Osteocyte (in vitro differentiated cells): ENCODE measurements around the gene ATP6V0A4. TPM values are rescaled to one million over a fixed set of nuclear protein-coding genes. Genes with fewer than 3 reads are reported as not detected.

ENCODE experiments used
- DNase-seq: peaks from one replicate; pipeline ENCODE4 v3.0.0; 2021; ENCODE audit warnings: mixed read lengths; ENCODE audit not compliant: unreplicated experiment; ENCODE audit errors: extremely low spot score
- H3K27ac Mint-ChIP-seq: one replicate; pipeline ENCODE4 v1.8.0; 2021; ENCODE audit warnings: mild to moderate bottlenecking, mixed read lengths; ENCODE audit not compliant: unreplicated experiment
- H3K27me3 Mint-ChIP-seq: one replicate; pipeline ENCODE4 v1.8.0; 2021; ENCODE audit warnings: mixed read lengths; ENCODE audit not compliant: unreplicated experiment
- H3K36me3 Mint-ChIP-seq: one replicate; pipeline ENCODE4 v1.8.0; 2021; ENCODE audit warnings: mixed read lengths; ENCODE audit not compliant: unreplicated experiment
- H3K4me1 Mint-ChIP-seq: one replicate; pipeline ENCODE4 v1.8.0; 2021; ENCODE audit warnings: mixed read lengths; ENCODE audit not compliant: unreplicated experiment
- H3K4me3 Mint-ChIP-seq: one replicate; pipeline ENCODE4 v1.8.0; 2021; ENCODE audit warnings: mild to moderate bottlenecking, moderate library complexity, mixed read lengths; ENCODE audit not compliant: unreplicated experiment
- H3K9me3 Mint-ChIP-seq: one replicate; pipeline ENCODE4 v1.8.0; 2021; ENCODE audit warnings: mixed read lengths; ENCODE audit not compliant: unreplicated experiment
- CTCF ChIP-seq: fragments of 200-600 bp; sonication (generic); IDR thresholded peaks from 2 replicates; pipeline ENCODE4 v1.5.0; 2021; ENCODE audit warnings: antibody characterized with exemption, mild to moderate bottlenecking, moderate library complexity
- total RNA-seq: library from RNA; stranded (reverse); gene quantifications from 2 replicates; pipeline ENCODE4 v1.2.1, GENCODE V29; 2021

Gene ATP6V0A4
- total RNA-seq, 1 donor from 2014 or later: 0.64 TPM

GRCh38 chr7:138796038-138796615 lies 1.9 kb downstream of the ATP6V0A4 start:
- no peak for DNase-seq
- no peak for TF ChIP-seq CTCF
- Mint-ChIP-seq H3K27me3 (peaks cover 40% of the 10 kb centered on the region), H3K9me3 (no peaks in the 10 kb centered on the region), H3K36me3 (no peaks in the 10 kb centered on the region), H3K4me1 (no peaks in the 10 kb centered on the region), H3K4me3 (no peak overlapping the region), H3K27ac (no peak overlapping the region)

- H3K27me3 Mint-ChIP-seq: peaks cover 3% of the 10 kb centered on the region
- no peak for DNase-seq
- peak overlapping the region; percentile 84 for H3K27ac Mint-ChIP-seq
- H3K36me3 Mint-ChIP-seq: peaks cover 4% of the 10 kb centered on the region
- TF ChIP-seq CTCF: no peak
- H3K9me3 Mint-ChIP-seq: peaks cover 5% of the 10 kb centered on the region
- no peak overlapping the region for H3K4me3 Mint-ChIP-seq
- H3K4me1 Mint-ChIP-seq: peaks cover 33% of the 10 kb centered on the region
These were observed 12.2 kb downstream of the ATP6V0A4 start for GRCh38 chr7:138785587-138786437.

GRCh38 chr7:138784692-138785091 lies 13.3 kb downstream of the ATP6V0A4 start:
- peaks cover 2% of the 10 kb centered on the region for H3K27me3 Mint-ChIP-seq
- DNase-seq: no peak
- no peak overlapping the region for H3K4me3 Mint-ChIP-seq
- peaks cover 4% of the 10 kb centered on the region for H3K36me3 Mint-ChIP-seq
- TF ChIP-seq CTCF: no peak
- H3K4me1 Mint-ChIP-seq: peaks cover 30% of the 10 kb centered on the region
- H3K9me3 Mint-ChIP-seq: peaks cover 5% of the 10 kb centered on the region
- H3K27ac Mint-ChIP-seq: peak overlapping the region; percentile 84

DNA sequence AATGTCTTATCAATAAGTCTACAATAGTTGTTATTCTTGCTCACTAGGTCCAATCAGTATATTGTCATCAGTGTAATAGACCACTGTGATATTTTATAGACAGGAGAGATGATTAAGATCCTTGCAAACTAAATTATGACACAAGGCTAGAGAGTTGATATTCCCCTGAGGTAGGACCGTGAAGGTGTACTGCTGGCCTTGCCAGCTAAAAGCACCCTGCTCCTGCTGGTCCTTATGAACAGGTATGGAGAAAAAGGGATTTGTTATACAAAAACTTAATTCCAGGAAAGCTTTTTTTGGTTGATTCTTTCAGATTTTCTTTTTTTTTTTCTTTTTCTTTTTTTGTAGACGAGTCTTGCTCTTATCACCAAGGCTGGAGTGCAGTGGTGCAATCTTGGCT lies 17.0 kb downstream of the ATP6V0A4 start:
- Mint-ChIP-seq H3K4me3 (no peak overlapping the region), H3K27ac (no peak overlapping the region)

More for the DNA sequence above, 17.0 kb downstream of the ATP6V0A4 start:
- Mint-ChIP-seq H3K36me3 (peaks cover 4% of the 10 kb centered on the region), H3K9me3 (peaks cover 5% of the 10 kb centered on the region), H3K27me3 (peaks cover 6% of the 10 kb centered on the region), H3K4me1 (peaks cover 24% of the 10 kb centered on the region)
- DNase-seq: no peak
- TF ChIP-seq CTCF: no peak
